ENCODE results near the gene THEMIS2.

Gene THEMIS2

GRCh38 chr1:27882543-27882903 is 10.2 kb downstream of the THEMIS2 start:
- H3K4me3 ChIP-seq (ENCODE audit: low read length), result no peak overlapping the region
- no peak for DNase-seq (ENCODE audit: low read depth)
- TF ChIP-seq CTCF (conservative IDR thresholded peaks at IDR 0.05; ENCODE audit: low read length), result no peak

GRCh38 chr1:27883536-27883935 is 11.2 kb downstream of the THEMIS2 start:
- TF ChIP-seq CTCF (conservative IDR thresholded peaks at IDR 0.05; ENCODE audit: low read length), result no peak
- no peak overlapping the region for H3K4me3 ChIP-seq (ENCODE audit: low read length)
- DNase-seq (ENCODE audit: low read depth), result no peak

- DNase-seq (ENCODE audit: low read depth), result no peak
- TF ChIP-seq CTCF (conservative IDR thresholded peaks at IDR 0.05; ENCODE audit: low read length), result no peak
- no peak overlapping the region for H3K4me3 ChIP-seq (ENCODE audit: low read length)
Measured at GRCh38 chr1:27884006-27884954, 11.9 kb downstream of the THEMIS2 start.

GRCh38 chr1:27885114-27885528 is 12.8 kb downstream of the THEMIS2 start:
- DNase-seq (ENCODE audit: low read depth), result no peak
- H3K4me3 ChIP-seq (ENCODE audit: low read length), result no peak overlapping the region
- TF ChIP-seq CTCF (conservative IDR thresholded peaks at IDR 0.05; ENCODE audit: low read length), result no peak

- no peak for TF ChIP-seq CTCF (conservative IDR thresholded peaks at IDR 0.05; ENCODE audit: low read length)
- no peak for DNase-seq (ENCODE audit: low read depth)
- H3K4me3 ChIP-seq (ENCODE audit: low read length), result no peak overlapping the region
Measured at GRCh38 chr1:27885621-27886352, 13.4 kb downstream of the THEMIS2 start.

- no peak overlapping the region for H3K4me3 ChIP-seq (ENCODE audit: low read length)
- no peak for TF ChIP-seq CTCF (conservative IDR thresholded peaks at IDR 0.05; ENCODE audit: low read length)
- no peak for DNase-seq (ENCODE audit: low read depth)
Measured at GRCh38 chr1:27886353-27886679, 14.0 kb downstream of the THEMIS2 start.

- no peak overlapping the region for H3K4me3 ChIP-seq (ENCODE audit: low read length)
- no peak for TF ChIP-seq CTCF (conservative IDR thresholded peaks at IDR 0.05; ENCODE audit: low read length)
- DNase-seq (ENCODE audit: low read depth), result no peak
Measured at GRCh38 chr1:27886744-27887143, 14.4 kb downstream of the THEMIS2 start.

All from AG10803 (cell line).